GM13977 (cell line): ENCODE data around the gene ATP8B4.

ENCODE experiments used
- DNase-seq: peaks from one replicate; pipeline ENCODE4 v3.0.0; 2012; ENCODE audit warnings: low spot score
- in situ Hi-C: fragments of 300-500 bp; cut with MboI; formaldehyde crosslinking; loops from one replicate; pipeline ENCODE4 v1.12.0; 2022; ENCODE audit warnings: low sequenced_read_pairs, low pct_unique_long_range_greater_than_20kb, mixed read lengths, inconsistent platforms; ENCODE audit not compliant: unreplicated experiment
- TF ChIP-seq, protein P1 (sequence below): IDR thresholded peaks from 2 replicates; pipeline ENCODE4 v1.5.1; 2012; ENCODE audit warnings: mild to moderate bottlenecking, control low read depth; ENCODE audit not compliant: insufficient read depth; ENCODE audit errors: extremely low read depth, missing control alignments

Gene ATP8B4

DNA sequence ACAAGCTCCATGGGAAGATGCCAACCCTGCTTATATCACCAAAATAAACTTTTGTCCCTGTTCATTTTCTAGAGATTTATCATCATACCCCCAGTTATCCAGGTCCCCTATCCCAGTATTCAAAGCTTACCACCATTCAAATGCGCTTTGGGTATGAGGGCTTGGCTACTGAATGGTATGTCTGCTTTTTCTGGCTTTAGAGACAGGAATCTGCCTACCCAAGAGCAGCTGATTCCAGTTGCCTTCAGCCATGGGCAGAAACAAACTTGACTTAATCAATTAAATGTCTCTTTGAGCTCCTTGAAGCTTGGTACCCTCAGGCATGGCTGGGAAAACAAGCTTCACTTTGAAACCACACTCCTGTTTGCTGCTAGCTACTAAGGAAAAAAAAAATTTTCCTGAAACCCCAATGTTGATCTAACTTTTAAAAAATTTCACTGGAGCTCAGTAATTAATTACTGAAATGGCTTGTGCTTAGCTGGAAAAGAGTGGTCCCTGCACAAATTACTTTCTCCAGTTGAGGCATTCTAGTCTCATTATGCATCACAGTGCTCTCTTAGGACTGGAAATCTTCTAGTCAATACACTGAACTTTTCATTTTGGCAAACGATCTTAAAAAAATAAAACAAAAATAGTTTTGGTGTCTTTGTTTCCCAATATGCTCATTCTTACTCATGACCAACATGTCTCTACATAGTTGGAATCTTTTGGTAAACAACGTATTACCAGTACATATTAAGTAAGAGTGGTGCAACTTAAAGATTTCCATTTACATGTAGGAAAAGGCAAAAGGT is 255.4 kb downstream of the ATP8B4 start:
- DNase-seq = no peak
- TF ChIP-seq, protein P1, sequence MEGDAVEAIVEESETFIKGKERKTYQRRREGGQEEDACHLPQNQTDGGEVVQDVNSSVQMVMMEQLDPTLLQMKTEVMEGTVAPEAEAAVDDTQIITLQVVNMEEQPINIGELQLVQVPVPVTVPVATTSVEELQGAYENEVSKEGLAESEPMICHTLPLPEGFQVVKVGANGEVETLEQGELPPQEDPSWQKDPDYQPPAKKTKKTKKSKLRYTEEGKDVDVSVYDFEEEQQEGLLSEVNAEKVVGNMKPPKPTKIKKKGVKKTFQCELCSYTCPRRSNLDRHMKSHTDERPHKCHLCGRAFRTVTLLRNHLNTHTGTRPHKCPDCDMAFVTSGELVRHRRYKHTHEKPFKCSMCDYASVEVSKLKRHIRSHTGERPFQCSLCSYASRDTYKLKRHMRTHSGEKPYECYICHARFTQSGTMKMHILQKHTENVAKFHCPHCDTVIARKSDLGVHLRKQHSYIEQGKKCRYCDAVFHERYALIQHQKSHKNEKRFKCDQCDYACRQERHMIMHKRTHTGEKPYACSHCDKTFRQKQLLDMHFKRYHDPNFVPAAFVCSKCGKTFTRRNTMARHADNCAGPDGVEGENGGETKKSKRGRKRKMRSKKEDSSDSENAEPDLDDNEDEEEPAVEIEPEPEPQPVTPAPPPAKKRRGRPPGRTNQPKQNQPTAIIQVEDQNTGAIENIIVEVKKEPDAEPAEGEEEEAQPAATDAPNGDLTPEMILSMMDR = no peak
- in situ Hi-C loops = no loop called here

DNA sequence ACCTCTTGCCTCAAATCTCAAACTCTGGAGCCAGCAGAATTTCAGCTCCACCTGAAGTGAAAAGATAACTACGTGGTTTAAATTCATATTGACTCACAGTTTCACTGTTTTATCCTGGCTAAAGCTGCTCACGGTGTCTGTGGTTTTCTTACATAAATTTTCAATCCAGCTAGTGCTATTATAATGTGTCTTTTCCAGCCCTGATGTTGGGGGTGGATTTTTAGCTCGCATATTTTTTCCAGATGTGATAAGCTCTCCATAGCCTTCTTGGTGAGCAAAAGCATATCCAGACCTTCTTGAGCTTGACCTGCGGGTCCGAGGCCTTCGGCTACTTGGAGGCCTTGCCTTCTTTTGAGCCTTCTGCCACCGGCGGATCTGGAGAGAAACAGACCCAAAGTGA is 258.9 kb downstream of the ATP8B4 start:
- in situ Hi-C loops = no loop called here
- DNase-seq = no peak

DNA sequence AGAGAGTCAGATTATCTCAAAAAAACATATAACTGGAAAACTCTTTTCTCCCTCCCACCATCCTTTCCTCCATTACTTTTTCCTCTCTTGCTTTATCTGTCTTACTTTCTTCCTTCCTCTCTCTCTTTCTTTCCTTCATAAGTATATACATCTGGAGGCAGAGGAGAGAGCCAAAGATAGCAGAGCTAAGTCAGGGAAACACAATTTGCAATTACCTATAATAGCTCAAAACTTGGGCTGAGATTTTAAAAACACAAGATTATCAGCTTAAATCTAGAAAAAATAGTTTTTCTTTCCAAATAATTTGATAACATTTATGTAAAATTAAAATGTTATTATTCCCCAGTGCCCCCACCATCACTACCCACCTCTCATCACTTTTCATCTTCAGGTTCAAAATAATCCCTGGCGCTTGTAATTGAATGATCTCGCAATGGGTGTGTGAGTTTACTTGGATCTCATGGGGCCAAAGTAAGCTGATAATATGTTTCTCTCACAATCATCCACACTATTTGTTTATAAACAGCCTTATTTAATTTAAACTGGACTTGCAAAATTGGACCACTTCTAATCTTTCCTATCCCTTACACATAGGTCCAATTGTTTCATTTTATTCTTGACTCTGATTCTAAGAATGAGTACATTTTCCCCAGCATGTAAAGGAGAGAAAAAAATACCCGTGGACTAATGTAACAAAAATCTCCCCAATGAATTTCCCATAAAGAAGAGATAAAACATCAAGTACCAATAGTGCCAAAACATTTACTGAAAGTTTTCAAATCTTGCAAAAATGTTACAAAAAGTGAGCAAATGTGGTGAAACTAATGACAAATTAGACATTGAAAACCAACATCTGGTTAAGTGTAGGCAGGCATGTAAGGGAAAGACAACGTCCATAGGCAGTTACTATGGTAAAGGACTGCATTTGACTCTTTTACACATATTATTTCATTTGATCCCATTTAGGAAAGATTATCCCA is 261.2 kb downstream of the ATP8B4 start:
- in situ Hi-C loops = no loop called here
- no peak for DNase-seq
- TF ChIP-seq, protein P1 = no peak

More for the DNA sequence above, 258.9 kb downstream of the ATP8B4 start:
- TF ChIP-seq, protein P1 = no peak

DNA sequence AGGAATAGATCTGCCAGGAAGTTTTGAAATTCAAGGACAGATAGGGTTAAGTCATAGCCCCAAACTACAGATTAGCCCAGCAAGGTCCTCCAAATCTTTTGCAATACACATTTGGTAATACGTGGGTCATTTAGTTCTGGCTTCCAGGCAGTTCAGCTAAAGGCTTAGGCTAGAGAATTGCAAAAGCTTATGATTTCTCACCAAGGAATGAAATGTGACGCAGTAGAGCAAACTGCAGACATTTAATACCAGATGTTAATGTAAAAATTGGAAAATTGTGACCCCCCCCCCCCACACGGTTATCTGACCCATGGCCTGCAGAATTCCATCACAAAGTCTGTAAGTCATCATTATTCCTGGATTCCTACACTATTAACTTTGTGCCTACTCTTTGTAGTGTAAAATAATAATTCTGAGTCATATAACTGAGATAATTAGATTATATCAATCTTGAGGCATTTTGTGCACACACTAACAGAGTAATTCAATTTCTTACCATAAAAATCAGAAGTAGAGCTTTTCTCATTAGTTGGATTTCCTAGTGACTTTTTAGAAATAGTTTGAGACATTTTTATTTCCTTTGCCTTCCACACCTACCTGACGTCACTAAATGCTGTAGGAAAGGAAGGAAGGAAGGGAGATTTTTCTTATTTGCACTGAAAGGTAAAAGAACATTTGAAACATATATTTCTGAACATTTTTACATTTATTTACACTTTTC is 263.0 kb downstream of the ATP8B4 start:
- TF ChIP-seq, protein P1 = no peak
- in situ Hi-C loops = no loop called here
- no peak for DNase-seq

DNA sequence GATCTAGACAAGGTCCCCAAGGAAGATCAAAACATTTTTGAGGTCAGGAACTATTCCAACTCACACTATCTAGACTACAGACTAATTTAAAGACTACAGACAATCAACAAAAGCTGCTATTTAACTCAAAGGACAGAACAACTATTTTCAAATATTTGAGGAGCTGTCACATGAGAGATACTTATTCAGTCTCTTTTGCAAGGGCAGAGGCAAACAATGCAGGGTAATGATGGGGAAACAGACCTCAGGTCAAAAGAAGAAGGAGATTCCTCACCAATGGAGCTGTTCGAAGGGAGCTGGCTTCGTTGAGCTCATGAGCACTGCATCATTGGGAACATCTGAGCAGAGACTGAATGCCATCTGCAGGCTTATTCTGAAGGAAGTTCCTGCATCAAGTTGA is 266.3 kb downstream of the ATP8B4 start:
- DNase-seq = no peak
- TF ChIP-seq, protein P1 = no peak
- in situ Hi-C loops = no loop called here

DNA sequence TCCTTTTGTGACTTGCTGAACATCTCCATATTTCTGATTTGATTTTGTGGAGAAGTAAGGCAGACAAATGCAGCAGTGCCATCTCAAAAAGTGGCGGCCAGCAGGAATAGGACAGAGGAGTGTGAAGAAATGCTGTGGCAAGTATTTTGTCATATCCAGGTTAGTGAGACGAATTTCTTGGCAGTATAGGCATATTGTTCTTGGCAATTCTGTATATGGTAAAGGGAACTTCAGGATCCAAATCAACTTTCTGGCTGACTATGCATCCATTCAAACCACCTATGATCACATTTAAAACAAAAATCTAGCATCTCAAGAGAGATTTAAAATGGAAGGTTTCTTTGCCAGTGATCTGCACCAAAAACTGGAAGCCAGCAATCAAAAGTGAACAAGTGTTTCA is 270.2 kb downstream of the ATP8B4 start:
- TF ChIP-seq, protein P1 = no peak
- no peak for DNase-seq
- in situ Hi-C loops = no loop called here
